Activated naive CD8-positive, alpha-beta T cell (primary cell): ENCODE measurements around the gene OVCA2.

Experiments used
- H3K27ac Mint-ChIP-seq: one replicate; pipeline ENCODE4 v1.8.0; 2021; ENCODE audit warnings: mixed read lengths
- H3K27me3 Mint-ChIP-seq: one replicate; pipeline ENCODE4 v1.8.0; 2021; ENCODE audit warnings: mixed read lengths
- H3K36me3 Mint-ChIP-seq: one replicate; pipeline ENCODE4 v1.8.0; 2021; ENCODE audit warnings: mixed read lengths
- H3K4me1 Mint-ChIP-seq: one replicate; pipeline ENCODE4 v1.8.0; 2021; ENCODE audit warnings: low read depth, mixed read lengths
- H3K4me3 Mint-ChIP-seq: one replicate; pipeline ENCODE4 v1.8.0; 2021; ENCODE audit warnings: mild to moderate bottlenecking, mixed read lengths
- H3K9me3 Mint-ChIP-seq: one replicate; pipeline ENCODE4 v1.8.0; 2021; ENCODE audit warnings: low read depth, mixed read lengths

The OVCA2 gene

DNA sequence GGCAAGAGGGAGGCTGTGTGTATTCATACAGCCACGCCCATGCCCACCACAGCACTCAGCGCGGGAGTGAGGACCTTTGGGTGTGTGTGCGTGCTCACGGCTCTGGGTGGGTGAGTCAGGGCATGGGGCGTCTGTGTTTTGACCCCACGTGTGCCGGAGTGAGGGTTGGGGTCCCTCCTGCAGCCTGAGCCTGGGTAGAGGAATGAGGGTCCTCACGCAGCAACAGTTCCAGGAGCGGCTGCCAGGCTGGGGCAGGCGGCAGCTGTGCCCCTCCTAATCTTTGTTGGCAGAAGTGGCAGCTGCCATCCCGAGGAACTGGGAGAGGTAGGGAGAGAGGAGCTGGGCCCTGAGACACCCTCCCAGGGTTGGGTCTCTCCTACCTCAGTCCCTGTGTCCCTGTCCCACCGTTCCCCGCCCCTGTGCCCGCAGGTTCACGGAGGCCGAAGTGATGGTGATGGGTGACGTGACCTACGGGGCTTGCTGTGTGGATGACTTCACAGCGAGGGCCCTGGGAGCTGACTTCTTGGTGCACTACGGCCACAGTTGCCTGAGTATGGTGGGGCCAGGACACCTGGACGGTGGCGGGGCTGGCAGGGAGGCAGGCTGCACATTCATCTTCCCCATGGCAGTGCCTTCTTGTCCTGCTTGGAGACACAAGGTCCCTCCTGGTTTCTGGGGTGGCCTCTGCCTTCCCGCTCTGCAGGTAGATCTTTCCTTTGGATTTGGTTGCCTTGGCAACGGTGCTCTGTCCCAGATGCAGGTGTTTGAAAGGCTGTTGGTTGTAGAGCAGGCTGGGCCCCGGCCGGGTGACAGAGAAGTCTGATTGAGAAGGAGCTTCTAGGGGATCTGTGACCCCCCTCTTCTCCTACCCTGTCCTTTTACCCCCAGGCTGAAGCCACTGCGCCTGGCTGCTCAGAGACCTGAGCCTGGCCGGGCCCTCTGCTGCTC lies 6.0 kb upstream of the OVCA2 start:
- Mint-ChIP-seq H3K9me3 (no peaks in the 10 kb centered on the region), H3K27ac (no peak overlapping the region), H3K4me1 (peaks cover 19% of the 10 kb centered on the region)

GRCh38 chr17:2037155-2037554 lies 4.7 kb upstream of the OVCA2 start:
- H3K36me3 Mint-ChIP-seq: peaks cover 4% of the 10 kb centered on the region
- H3K9me3 Mint-ChIP-seq: no peaks in the 10 kb centered on the region
- H3K27ac Mint-ChIP-seq: no peak overlapping the region
- peaks cover 17% of the 10 kb centered on the region for H3K4me1 Mint-ChIP-seq
- H3K27me3 Mint-ChIP-seq: no peaks in the 10 kb centered on the region
- H3K4me3 Mint-ChIP-seq: no peak overlapping the region

More for the DNA sequence above, 6.0 kb upstream of the OVCA2 start:
- no peaks in the 10 kb centered on the region for H3K27me3 Mint-ChIP-seq
- no peak overlapping the region for H3K4me3 Mint-ChIP-seq
- H3K36me3 Mint-ChIP-seq: peaks cover 4% of the 10 kb centered on the region

DNA sequence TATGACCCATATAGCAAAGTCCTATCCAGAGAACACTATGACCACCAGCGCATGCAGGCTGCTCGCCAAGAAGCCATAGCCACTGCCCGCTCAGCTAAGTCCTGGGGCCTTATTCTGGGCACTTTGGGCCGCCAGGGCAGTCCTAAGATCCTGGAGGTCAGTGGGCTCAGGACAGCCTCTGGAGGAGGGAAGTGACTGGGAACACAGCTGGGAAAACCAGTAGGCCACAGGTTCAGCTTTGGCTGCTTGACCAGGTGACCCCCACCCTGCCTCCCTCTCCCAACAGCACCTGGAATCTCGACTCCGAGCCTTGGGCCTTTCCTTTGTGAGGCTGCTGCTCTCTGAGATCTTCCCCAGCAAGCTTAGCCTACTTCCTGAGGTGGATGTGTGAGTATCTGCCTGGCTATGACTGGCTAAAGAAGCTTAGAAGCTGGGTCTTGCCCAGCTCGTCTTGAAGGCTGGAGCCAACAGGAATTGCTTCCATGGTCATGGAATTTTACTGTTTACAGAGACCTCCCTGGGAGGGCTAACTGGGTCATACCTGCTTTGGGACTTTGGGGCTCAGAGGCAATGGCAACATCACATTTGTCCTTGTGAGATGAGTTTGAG lies 1.5 kb upstream of the OVCA2 start:
- Mint-ChIP-seq H3K4me3 (peak overlapping the region; percentile 63), H3K9me3 (no peaks in the 10 kb centered on the region), H3K27me3 (no peaks in the 10 kb centered on the region), H3K27ac (no peak overlapping the region), H3K36me3 (peaks cover 2% of the 10 kb centered on the region), H3K4me1 (peaks cover 23% of the 10 kb centered on the region)

DNA sequence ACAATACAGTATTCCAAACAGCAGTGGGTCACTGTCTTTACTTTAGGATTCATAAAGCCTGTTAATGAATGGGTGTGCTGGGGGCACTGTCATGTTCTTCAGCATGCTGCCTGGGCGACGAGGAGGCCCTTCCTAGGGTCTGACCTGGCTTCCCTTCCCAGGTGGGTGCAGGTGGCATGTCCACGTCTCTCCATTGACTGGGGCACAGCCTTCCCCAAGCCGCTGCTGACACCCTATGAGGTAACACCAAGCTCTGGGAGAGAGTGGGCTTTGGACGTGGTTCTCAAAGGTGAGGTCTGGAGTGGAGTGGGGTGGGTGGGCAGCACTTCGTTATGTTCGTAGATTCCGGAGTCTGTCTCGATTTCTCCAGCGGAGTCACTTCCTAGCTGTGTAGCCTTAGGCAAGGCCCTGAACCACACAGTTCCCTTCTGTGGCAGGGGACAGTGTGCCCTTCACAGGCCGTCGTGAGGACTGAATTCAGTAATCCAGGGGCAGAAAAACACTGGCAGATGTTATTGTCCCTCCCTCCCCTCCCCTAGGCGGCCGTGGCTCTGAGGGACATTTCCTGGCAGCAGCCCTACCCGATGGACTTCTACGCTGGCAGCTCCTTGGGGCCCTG lies 771 bp upstream of the OVCA2 start:
- peak overlapping the region; percentile 10 for H3K27ac Mint-ChIP-seq
- H3K36me3 Mint-ChIP-seq: peaks cover 2% of the 10 kb centered on the region
- H3K4me1 Mint-ChIP-seq: peaks cover 23% of the 10 kb centered on the region

DNA sequence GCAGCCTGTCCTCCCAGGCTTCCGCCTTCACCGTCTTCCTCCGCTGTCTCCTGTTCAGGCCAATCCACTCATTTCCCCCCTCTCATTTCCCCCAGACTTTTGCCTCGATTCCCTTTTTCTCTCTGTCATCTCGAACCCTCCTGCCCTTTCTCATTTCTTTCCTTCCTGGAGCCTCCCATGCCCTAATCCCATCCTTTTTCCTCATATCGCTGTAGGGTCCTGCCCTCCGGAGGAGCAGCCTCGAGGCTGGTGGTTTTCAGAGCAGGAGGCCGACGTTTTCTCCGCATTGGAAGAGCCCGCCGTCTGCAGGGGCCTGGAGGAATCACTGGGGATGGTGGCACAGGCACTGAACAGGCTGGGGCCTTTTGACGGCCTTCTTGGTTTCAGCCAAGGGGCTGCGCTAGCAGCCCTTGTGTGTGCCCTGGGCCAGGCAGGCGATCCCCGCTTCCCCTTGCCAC lies 597 bp downstream of the OVCA2 start:
- Mint-ChIP-seq H3K36me3 (peaks cover 2% of the 10 kb centered on the region), H3K27ac (peak overlapping the region; percentile 94), H3K4me3 (peak overlapping the region; percentile 95), H3K9me3 (no peaks in the 10 kb centered on the region), H3K27me3 (no peaks in the 10 kb centered on the region), H3K4me1 (peaks cover 23% of the 10 kb centered on the region)

More for the DNA sequence above, 771 bp upstream of the OVCA2 start:
- H3K9me3 Mint-ChIP-seq: no peaks in the 10 kb centered on the region
- peak overlapping the region; percentile 63 for H3K4me3 Mint-ChIP-seq
- no peaks in the 10 kb centered on the region for H3K27me3 Mint-ChIP-seq

DNA sequence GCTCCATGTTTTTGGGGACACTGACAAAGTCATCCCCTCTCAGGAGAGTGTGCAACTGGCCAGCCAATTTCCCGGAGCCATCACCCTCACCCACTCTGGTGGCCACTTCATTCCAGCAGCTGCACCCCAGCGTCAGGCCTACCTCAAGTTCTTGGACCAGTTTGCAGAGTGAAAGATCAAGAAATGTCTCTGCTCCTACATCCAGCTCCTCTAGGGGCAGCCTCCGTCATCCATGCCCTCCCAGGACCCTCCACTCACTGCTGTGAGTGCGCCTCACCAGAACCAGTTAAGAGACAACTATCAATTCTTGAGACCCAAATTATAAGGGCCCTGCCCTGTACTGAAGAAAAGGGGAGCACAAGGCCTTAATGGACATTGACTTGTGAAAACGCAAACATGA lies 1.1 kb downstream of the OVCA2 start:
- Mint-ChIP-seq H3K27ac (peak overlapping the region; percentile 94), H3K27me3 (no peaks in the 10 kb centered on the region), H3K9me3 (no peaks in the 10 kb centered on the region), H3K4me1 (peaks cover 23% of the 10 kb centered on the region), H3K36me3 (no peaks in the 10 kb centered on the region), H3K4me3 (peak overlapping the region; percentile 95)

DNA sequence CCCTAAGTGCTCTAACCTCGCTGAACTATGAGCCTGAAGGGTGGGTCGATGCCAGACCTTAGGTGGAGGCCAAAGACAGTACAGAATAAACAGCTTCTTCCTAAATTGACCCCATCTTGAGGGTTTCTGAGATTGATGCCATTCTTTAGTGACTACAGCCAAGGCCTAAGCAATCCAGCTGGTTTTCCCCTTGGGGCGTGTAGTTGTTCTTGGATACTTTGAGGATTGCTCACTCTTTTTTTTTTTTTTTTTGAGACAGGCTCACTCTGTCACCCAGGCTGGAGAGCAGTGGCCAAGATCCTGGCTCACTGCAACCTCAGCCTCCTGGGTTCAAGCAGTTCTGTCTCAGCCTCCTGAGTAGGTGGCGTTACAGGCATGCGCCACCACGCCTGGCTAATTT lies 2.0 kb downstream of the OVCA2 start:
- no peaks in the 10 kb centered on the region for H3K36me3 Mint-ChIP-seq
- H3K9me3 Mint-ChIP-seq: no peaks in the 10 kb centered on the region
- peaks cover 27% of the 10 kb centered on the region for H3K4me1 Mint-ChIP-seq
- no peak overlapping the region for H3K27ac Mint-ChIP-seq
- H3K27me3 Mint-ChIP-seq: no peaks in the 10 kb centered on the region
- H3K4me3 Mint-ChIP-seq: peak overlapping the region; percentile 95

GRCh38 chr17:2044263-2044894 lies 2.6 kb downstream of the OVCA2 start:
- Mint-ChIP-seq H3K27me3 (no peaks in the 10 kb centered on the region), H3K27ac (peak overlapping the region; percentile 41), H3K4me1 (peaks cover 33% of the 10 kb centered on the region), H3K9me3 (no peaks in the 10 kb centered on the region), H3K4me3 (peak overlapping the region; percentile 38), H3K36me3 (no peaks in the 10 kb centered on the region)

GRCh38 chr17:2047590-2047989 lies 5.8 kb downstream of the OVCA2 start:
- H3K36me3 Mint-ChIP-seq: no peaks in the 10 kb centered on the region
- H3K9me3 Mint-ChIP-seq: no peaks in the 10 kb centered on the region
- H3K27ac Mint-ChIP-seq: no peak overlapping the region
- H3K4me3 Mint-ChIP-seq: no peak overlapping the region
- no peaks in the 10 kb centered on the region for H3K27me3 Mint-ChIP-seq
- H3K4me1 Mint-ChIP-seq: peaks cover 29% of the 10 kb centered on the region

DNA sequence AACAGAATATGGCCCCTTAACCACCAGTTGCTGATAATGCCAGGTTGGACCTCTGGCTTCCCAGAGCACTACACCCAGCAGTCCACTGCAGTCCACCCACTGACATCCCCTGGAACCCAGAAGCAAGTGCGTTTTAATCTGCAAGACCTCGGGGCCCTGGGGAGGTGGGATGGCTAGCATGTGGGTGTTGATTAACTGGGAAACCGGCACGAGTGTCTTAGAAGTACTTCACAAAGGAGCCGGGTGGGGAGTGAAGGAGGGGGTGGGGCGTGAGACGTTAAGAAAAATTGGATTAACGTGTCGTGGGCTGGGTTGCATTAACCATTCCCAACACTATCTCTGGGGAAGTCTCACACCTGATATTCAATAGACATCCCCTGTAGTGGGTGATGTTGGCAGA lies 7.0 kb downstream of the OVCA2 start:
- H3K4me3 Mint-ChIP-seq: peak overlapping the region; percentile 82
- no peaks in the 10 kb centered on the region for H3K9me3 Mint-ChIP-seq
- H3K4me1 Mint-ChIP-seq: peaks cover 25% of the 10 kb centered on the region
- H3K36me3 Mint-ChIP-seq: no peaks in the 10 kb centered on the region
- no peaks in the 10 kb centered on the region for H3K27me3 Mint-ChIP-seq
- no peak overlapping the region for H3K27ac Mint-ChIP-seq

- no peaks in the 10 kb centered on the region for H3K36me3 Mint-ChIP-seq
- H3K4me1 Mint-ChIP-seq: peaks cover 26% of the 10 kb centered on the region
- H3K9me3 Mint-ChIP-seq: no peaks in the 10 kb centered on the region
- H3K27me3 Mint-ChIP-seq: no peaks in the 10 kb centered on the region
- H3K4me3 Mint-ChIP-seq: peak overlapping the region; percentile 82
- H3K27ac Mint-ChIP-seq: peak overlapping the region; percentile 28
Observed at GRCh38 chr17:2049333-2050299, 7.8 kb downstream of the OVCA2 start.

DNA sequence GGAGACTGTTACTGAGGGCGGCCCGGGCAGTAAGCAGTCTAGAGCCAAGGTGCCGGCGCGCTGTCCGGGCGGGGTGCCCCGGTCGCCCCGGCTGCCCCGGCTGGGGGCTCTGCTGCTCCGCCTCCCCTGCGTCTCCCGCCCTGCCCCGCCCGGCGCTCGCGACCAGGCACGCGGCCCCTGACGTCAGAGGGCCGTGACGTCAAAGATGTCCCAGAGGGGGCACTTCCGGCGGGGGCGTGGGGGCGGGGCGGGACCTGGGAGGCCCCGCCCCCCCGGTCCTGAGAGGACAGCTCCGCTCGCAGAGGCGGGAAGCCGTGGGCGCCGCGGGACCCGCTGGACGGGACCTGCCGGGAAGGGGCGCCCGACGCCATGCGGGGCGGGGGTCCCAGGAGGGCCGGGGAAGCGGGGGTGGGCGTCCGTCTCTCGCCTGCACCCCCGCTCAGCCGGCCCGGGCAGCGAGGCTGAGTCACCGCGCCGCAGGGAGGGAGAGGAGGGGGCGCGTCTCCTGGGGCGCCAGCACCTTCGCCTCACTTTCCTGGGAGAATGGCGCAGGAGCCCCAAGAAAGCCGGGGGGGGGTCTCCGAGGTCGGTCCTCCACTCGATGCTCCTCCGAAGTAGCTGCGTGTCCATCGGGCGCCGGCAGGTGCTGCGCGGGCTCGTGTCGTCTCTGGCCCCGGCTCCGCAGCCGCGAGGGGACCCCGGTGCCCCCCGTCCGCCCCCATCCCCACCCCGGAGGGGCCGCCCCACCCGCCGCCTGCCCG lies 8.7 kb downstream of the OVCA2 start:
- Mint-ChIP-seq H3K4me1 (peaks cover 24% of the 10 kb centered on the region), H3K27ac (no peak overlapping the region), H3K9me3 (no peaks in the 10 kb centered on the region), H3K4me3 (no peak overlapping the region), H3K27me3 (no peaks in the 10 kb centered on the region), H3K36me3 (no peaks in the 10 kb centered on the region)
